Measurements from ENCODE around the gene LECT2.

LECT2 gene

GRCh38 chr5:135930949-135931295 is 23.9 kb downstream of the LECT2 start:
- DNase-seq = no peak

GRCh38 chr5:135930029-135930948 is 24.5 kb downstream of the LECT2 start:
- no peak for DNase-seq

- no peak for DNase-seq
Measured at GRCh38 chr5:135921388-135921787, 33.4 kb downstream of the LECT2 start.

DNA sequence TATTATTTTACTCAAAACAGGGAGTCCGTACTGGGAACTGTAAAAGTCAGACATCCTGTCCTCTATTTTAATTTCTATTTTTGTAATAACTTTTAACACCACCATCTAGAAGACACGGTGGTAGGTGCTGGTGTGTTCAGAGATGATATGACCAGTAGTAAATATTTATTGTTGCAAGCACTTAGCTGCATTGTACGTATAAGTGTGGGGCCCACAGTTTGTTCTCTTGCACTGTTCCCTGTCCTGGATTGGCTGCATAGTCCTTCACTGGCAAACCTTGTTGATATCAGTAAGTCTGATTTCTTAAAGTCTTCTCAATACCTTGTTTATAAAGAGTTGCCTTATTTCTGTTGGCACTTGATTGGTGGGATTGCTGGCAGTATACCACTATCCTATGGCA is 34.6 kb downstream of the LECT2 start:
- DNase-seq = no peak

DNA sequence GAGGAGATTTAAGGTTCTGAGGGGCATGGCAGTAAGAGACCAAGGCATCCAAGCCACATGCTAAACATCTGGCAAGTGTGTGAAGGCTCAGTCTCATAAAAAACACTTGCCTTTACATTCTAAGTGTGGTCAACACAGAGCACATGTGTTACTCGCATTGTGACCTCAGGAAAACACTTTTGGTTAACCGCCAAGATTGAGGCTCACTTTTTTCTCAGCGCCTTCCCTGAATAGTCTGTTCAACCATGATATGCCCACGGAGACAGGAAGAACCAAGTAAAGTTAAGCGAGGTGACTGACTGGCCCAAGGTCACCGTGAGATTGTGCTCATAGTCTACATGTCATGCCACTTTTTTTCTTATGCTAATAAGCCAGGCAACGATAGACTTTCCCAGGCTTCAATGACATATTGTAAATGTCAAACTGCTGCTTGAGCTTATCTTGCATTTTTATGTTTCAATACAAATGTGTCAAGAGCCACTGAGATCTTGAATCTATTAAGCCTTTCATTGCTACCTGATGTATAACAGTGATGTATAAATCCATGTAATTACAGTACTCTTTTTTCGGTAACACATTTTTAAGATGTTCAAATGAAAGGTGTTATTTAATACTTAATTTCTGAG is 38.0 kb downstream of the LECT2 start:
- DNase-seq = no peak

- no peak for DNase-seq
Measured at GRCh38 chr5:135915466-135916001, 39.2 kb downstream of the LECT2 start.

- DNase-seq = no peak
Measured at GRCh38 chr5:135913713-135914626, 40.8 kb downstream of the LECT2 start.

DNA sequence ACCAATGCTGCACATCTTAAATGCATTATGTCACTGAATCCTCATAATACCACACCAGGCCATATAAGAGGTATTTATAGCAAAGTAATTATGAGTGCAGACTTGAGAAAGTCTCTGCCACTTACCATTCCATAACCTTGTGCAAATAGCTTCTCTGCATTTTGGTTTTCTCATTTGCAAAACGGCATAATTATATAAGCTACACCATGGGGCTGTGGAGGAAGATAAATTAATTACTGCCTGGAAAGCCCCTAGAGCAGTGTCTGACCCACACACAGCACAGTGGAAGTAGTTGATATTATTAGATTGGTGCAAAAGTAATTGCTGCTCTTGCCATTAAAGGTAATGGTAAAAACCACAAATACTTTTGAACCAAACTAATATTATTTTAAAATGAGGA is 49.6 kb downstream of the LECT2 start:
- DNase-seq = no peak

DNA sequence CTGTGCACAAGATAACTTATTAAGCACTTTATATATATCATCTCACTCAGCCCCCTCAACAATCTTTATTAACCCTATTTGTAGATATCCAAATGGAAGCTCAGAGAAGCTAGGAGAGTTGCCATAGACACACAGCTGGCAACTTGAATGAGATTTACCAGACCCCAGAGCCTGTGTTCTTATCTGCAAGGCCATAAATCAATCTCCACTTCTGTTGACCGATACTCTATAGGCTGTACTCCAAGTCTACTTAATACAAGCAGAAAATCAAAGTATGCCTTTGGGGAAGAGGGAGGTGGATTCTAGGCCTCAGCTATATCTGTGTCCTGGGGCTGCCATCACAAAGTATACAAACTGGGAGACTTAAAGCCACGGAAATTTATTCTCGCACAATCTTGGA is 53.1 kb downstream of the LECT2 start:
- DNase-seq = no peak

DNA sequence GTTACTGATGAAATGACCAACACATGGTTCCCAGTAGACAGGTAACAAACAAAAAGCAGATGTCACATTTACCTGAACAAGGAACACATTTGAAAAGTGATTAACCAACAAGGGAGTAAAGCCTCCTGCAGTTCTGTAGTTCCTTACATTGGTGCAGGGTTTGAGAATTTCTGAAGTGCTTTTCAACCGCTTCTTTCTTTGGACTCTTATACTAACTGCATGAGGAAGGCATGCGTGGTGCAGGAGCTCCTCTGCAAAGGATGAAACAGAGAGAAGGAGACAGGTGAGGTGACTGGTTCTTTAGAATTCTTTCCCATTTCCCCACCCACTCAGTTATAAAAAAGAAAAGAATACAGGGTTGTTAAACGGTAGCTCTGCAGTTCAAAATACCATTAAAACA is 54.5 kb downstream of the LECT2 start:
- no peak for DNase-seq

DNA sequence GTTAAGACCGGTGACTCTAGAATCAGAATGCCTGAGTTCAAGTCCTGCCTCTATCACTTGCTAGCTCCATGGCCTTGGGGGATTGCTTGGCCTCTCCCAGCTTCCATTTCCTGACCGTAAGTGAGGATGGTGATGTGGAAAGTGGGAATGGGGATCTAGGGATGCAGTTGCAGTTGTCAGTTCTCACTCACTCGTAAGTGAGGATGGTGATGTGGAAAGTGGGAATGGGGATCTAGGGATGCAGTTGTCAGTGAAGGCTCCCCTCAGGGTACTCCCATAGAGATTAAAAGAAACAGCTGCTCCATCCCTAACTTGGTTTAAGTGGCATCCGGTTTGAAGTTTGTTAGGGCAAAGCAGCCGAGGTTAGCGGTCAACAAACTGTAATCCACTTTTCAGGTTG is 56.1 kb downstream of the LECT2 start:
- no peak for DNase-seq
